Transverse colon (tissue), 4 donors: Measurements from ENCODE around the gene NECTIN1.

ENCODE experiments used
- CTCF ChIP-seq, 5 experiments: fragments of 200-600 bp in 3 of 5; fragments of 450-650 bp in 2 of 5; sonication (generic) in 3 of 5; IDR thresholded peaks; 1 replicate in 2 of 5; 2 replicates in 3 of 5; pipeline ENCODE4 v1.5.1; 2016 to 2017; ENCODE audit warnings: antibody characterized with exemption in 5 of 5, inconsistent platforms in 3 of 5, mild to moderate bottlenecking in 2 of 5, moderate library complexity in 1 of 5
- POLR2AphosphoS5 ChIP-seq, 3 donors: sonication (generic); formaldehyde crosslinking; IDR thresholded peaks; one replicate each; pipeline ENCODE4 v1.6.1; 2016; ENCODE audit warnings: antibody characterized with exemption in 3 of 3

- TF ChIP-seq CTCF (IDR thresholded peaks at IDR 0.05) (no peak), POLR2AphosphoS5 (IDR thresholded peaks at IDR 0.05) (no peak)
Observed at GRCh38 chr11:119743006-119743405, 14.0 kb upstream of the NECTIN1 start.
